22Rv1 (cell line): ENCODE results near the gene FBLN5.
"Not testable (repeated sequence)": the region's sequence is repeated elsewhere in the genome, so short reads cannot be mapped to it uniquely, and the experiment has no call there.

Source experiments
- H3K27ac ChIP-seq: fragments of 450-650 bp; 2 replicates; pipeline ENCODE4 v1.5.1; 2017
- ZFX ChIP-seq: fragments of 450-650 bp; IDR thresholded peaks from 2 replicates; pipeline ENCODE4 v1.6.1; 2017; ENCODE audit warnings: antibody characterized with exemption, borderline replicate concordance
- TF ChIP-seq, protein P1 (sequence below): fragments of 450-650 bp; IDR thresholded peaks from 2 replicates; pipeline ENCODE4 v1.5.1; 2017; ENCODE audit warnings: mild to moderate bottlenecking

FBLN5 gene

DNA sequence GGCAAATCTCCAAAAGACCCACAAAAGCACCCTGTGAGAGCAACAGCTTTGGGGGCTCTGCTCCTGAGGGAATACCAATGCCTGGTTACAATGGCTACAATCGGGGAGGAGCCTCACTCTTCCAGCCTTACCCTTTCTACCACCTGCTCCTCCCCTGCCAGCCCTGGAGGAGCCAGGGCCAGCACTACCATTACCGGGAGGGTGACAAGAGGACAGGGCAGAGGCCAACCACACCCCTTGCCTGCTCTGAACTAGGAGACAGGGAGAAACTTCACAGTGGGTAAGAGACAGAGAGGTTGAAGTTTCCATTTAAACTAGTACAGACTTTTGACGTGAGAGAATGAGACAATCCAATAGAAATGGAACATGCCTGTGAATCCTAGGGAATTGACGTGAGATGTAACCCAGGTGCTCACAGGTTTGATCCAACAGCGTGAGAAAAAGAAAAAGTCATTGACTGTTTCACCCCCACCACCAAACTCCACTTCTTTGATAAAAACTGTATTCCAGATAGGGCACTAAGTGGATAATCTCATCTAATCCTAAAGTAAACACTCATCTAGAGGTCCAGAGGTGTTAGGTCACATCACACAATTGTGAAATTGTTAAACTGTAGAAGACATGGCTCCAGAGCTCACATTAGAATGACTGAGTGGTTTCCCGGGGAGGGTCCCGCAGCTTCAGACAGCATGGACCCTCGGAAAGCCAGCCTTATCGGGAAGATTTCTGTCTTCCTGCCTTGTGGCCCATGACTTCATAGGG is 71.8 kb downstream of the FBLN5 start:
- no peak for TF ChIP-seq ZFX
- TF ChIP-seq, protein P1, sequence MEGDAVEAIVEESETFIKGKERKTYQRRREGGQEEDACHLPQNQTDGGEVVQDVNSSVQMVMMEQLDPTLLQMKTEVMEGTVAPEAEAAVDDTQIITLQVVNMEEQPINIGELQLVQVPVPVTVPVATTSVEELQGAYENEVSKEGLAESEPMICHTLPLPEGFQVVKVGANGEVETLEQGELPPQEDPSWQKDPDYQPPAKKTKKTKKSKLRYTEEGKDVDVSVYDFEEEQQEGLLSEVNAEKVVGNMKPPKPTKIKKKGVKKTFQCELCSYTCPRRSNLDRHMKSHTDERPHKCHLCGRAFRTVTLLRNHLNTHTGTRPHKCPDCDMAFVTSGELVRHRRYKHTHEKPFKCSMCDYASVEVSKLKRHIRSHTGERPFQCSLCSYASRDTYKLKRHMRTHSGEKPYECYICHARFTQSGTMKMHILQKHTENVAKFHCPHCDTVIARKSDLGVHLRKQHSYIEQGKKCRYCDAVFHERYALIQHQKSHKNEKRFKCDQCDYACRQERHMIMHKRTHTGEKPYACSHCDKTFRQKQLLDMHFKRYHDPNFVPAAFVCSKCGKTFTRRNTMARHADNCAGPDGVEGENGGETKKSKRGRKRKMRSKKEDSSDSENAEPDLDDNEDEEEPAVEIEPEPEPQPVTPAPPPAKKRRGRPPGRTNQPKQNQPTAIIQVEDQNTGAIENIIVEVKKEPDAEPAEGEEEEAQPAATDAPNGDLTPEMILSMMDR, result no peak
- no peak overlapping the region for H3K27ac ChIP-seq

DNA sequence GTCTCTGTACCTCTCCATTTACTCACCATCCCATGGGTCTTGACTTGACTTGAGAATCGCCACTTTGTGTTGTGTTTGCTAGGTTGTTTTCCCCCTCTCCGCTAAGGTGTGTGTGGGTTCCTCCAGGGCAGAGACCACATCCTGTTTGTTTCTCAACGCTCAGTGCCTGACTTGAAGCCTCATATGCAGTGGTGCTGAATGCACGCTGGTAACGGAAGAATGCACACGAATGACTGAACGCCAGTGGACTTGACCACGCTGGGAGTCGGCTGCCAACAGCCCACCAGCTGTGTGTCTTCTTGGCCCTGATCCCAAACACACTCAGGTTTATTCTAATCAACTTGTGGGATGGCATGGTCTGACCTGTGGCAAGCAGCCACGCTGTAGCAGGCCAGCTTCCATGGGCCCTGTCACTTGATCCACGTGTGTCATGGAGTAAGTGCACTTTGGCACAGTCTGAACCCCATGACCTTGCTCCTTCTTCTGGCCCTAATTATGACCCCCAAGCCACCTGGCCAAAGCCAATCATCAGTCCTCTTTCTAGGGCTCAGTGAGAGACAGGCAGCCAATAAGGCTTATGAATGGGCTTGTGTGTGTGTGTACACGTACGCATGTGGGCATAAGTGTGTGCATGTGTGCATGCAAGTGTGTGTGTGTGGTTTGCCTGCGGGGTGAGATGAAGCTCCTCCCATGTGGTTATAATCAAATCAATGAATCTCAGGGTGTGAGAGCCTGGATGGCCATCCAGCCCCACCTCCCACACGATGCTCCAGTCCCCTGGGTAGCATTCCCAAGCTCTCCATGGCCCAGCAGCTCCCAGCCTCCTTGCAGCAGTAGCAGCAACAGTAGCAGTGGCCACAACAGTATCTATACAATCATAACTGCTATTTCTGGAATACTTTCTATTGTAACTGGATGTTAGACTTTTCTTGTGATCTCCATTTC is 73.8 kb downstream of the FBLN5 start:
- TF ChIP-seq ZFX, result no peak
- TF ChIP-seq, protein P1, result no peak
- H3K27ac ChIP-seq, result no peak overlapping the region

DNA sequence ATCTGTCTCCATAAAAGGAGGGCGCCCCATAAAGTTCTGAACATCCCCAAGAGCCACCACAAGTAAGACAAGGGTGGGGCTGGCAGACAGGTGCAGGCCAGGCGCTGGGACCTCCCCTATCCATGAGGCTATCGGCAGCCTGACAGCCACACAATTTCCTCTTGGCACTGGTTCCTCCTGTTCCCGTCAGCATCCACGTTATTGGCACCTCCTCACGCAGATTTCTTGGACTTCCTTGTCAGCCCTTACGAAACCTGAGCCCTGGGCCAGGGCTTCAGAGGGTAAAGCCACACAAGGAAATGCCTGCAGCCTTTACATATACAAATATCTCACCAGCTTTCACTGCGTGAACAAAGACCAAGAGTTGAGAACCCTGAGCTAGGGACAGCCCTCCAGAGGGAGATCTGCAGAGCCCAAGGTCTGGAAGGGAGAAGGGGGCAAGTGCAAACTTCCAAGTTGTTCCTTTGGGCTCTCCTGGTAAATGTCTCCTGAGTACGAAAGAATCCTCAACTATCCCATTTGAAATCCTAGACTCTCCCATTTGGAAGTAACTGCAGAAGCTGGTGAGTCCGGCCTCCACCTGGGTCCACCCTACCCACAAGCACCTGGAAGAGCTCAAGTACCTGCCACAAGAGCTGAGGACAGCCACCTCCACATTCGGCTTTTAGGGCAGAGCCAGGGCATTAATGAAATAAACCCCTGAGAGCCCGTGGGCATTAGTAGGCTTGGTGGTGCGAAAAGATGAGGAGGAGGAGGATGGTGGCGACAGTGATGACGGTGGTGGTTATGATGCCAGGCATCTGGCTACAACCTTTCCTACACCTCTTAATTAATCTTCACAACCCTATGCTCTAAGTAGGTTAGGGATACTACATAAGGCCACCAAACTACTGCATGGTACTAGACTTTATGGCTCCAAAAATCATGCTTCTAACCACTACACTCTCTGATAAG is 74.7 kb downstream of the FBLN5 start:
- TF ChIP-seq, protein P1, result no peak
- no peak for TF ChIP-seq ZFX
- H3K27ac ChIP-seq, result peak overlapping the region; percentile 76

DNA sequence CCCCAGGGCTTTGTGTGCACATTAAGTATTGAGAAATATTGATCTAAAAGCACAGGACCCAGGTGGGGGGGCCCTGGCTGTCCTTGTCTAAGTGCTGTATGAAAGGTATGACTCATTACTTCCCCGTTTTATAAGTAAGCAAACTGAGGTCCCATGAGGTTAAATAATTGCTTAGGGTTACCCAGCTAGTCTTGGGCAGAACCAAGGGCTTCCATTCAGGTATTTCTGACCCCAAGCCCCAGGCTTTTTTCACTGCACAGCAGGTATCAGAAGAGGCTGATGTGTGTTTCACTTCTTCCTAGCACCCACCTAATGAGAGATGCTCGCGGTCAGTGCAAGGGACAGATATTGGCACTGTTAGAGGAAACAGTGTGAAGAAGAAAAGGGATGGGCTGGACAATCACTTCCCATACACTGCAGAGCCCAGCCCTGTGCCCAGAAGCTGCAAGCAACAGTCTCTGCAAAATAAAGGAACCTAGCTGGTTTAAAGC is 75.4 kb downstream of the FBLN5 start:
- TF ChIP-seq, protein P1, result no peak
- TF ChIP-seq ZFX, result no peak
- H3K27ac ChIP-seq, result peak overlapping the region; percentile 76

DNA sequence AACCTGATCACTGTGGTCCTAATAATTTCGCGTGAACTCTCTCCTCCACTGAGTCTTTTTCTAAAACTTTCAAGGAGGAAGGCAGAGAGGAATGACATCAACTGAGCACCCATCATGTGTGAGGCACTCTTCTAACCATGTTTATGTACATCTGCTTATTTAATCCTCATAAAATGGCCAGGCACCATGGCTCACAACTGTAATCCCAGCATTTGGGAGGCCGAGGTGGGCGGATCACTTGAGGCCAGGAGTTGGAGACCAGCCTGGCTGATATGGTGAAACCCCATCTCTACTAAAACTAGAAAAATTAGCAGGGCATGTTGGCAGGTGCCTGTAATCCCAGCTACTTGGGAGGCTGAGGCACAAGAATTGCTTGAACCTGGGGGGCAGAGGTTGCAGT is 76.1 kb downstream of the FBLN5 start:
- not testable (repeated sequence) for H3K27ac ChIP-seq

DNA sequence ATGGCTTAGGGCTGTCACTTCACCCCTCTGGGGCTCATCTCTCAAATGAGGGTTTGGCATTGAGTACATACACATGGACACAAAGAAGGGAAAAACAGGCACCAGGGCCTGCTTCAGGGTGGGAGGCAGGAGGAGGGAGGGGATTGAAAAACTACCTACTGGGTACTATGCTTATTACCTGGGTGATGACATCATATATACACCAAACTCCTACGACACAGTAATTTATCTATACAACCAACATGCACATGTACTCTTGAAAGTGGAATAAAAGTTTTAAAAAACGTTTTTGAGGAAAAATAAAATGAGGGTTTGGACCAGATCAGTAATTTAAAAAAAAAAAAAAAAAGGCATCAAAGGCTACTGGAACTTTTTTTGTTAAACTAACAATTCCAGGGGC is 76.6 kb downstream of the FBLN5 start:
- TF ChIP-seq, protein P1, result no peak
- no peak for TF ChIP-seq ZFX
- H3K27ac ChIP-seq, result no peak overlapping the region

DNA sequence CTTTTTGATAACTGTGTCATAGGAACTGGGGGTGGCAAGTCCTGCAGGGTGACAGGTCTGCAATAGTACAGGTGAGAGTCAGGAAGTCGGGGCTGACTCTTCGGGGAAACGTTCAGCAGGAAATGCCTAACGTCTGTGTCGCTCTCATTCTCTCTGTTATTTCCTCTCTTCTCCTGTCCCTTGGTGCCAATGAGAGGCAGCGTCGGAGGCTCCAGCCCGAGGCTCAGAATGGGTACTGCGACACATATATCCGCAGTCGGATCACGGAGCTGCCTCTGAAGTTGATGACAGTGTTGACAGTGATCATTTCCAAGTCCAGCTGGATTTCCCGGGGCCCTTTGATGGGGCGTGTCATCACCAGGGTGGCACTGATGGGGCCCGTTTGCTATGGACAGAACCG is 77.5 kb downstream of the FBLN5 start:
- no peak overlapping the region for H3K27ac ChIP-seq
- no peak for TF ChIP-seq ZFX
- TF ChIP-seq, protein P1, result no peak
